ENCODE data around the gene FOS.

FOS gene

DNA sequence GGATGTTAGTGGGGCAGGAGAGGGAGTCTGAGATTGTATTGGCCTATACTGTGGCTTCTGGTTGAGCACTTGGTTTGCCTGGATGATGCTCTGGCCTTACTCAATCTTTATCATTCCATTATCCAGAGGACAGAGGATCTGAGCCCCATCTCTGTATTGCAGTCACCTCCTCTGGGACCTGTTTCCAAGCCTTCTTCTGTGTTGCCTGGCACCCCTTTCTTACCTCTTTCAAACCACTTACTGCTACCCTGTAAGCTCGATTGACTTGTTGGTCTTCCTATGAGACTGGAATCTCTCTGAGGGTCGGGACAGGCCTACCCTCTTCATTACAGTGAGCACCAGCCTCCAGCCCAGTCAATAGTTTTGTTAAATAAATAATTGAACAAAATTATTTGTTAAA lies 3.0 kb upstream of the FOS start:
- no peaks in the 10 kb centered on the region; the same call in 1 of the 2 replicates for H3K36me3 ChIP-seq
- no peak for DNase-seq
- H3K9me3 ChIP-seq (ENCODE audit: severe bottlenecking): no peaks in the 10 kb centered on the region
- H3K4me3 ChIP-seq (ENCODE audit: low read depth, low read length): no peak overlapping the region
- TF ChIP-seq CTCF (IDR thresholded peaks at IDR 0.05; ENCODE audit: low read depth, low read length): no peak
- no peaks in the 10 kb centered on the region for H3K27me3 ChIP-seq (ENCODE audit: insufficient read depth, low read depth, severe bottlenecking)
- H3K27ac ChIP-seq: no peak overlapping the region

DNA sequence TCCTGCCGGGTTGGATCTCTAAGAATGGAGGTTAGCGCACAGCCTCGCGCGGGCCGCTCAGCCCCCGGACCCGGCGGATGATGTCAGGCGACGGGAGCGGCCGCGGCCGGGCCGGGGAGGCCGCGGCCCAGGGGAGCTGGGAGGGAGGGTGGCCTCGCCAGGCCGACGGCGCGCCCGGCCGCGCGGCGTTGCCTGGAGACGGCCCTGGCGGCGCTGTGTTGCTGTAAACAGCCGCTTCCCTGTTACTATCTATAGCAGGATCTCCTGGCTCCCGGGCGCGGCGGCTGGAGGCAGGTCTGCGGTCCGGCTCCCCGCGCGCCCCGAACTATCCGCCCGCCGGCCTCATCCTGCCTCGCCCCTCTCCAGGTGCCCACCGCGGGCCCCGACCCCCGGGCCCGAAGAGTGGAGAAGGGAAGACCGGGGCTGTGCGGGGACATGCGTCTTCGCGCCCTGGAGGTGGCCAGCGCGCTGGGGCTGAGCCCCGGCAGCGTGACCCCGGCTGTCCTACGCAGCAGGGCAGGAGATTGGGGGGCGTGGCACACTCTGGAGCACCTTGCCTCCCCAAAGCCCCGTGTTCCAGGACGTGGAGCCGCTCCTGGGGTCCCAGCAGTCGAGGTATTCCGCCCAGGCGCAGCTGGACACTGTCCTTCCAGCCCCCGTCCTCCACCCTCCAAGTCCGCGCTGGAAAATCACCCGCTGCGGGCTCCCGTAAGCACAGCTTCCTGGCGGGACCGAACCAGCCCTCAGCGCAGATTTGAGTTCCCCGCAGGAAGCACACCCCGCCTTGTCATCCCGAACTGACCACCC lies 1.4 kb upstream of the FOS start:
- Histone ChIP-seq H3K4me3 (ENCODE audit: low read depth, low read length) (peak overlapping the region; percentile 67), H3K36me3 (peaks cover 9% of the 10 kb centered on the region), H3K9me3 (ENCODE audit: severe bottlenecking) (no peaks in the 10 kb centered on the region), H3K27ac (peak overlapping the region; percentile 99), H3K27me3 (ENCODE audit: insufficient read depth, low read depth, severe bottlenecking) (no peaks in the 10 kb centered on the region)
- TF ChIP-seq CTCF (IDR thresholded peaks at IDR 0.05; ENCODE audit: low read depth, low read length): no peak
- DNase-seq: peak; percentile 79

GRCh38 chr14:75277815-75278421 lies 710 bp upstream of the FOS start:
- Histone ChIP-seq H3K4me3 (ENCODE audit: low read depth, low read length) (peak overlapping the region; percentile 67), H3K9me3 (ENCODE audit: severe bottlenecking) (no peaks in the 10 kb centered on the region), H3K36me3 (peaks cover 9% of the 10 kb centered on the region), H3K27ac (peak overlapping the region; percentile 99), H3K27me3 (ENCODE audit: insufficient read depth, low read depth, severe bottlenecking) (no peaks in the 10 kb centered on the region)
- DNase-seq: no peak
- no peak for TF ChIP-seq CTCF (IDR thresholded peaks at IDR 0.05; ENCODE audit: low read depth, low read length)

DNA sequence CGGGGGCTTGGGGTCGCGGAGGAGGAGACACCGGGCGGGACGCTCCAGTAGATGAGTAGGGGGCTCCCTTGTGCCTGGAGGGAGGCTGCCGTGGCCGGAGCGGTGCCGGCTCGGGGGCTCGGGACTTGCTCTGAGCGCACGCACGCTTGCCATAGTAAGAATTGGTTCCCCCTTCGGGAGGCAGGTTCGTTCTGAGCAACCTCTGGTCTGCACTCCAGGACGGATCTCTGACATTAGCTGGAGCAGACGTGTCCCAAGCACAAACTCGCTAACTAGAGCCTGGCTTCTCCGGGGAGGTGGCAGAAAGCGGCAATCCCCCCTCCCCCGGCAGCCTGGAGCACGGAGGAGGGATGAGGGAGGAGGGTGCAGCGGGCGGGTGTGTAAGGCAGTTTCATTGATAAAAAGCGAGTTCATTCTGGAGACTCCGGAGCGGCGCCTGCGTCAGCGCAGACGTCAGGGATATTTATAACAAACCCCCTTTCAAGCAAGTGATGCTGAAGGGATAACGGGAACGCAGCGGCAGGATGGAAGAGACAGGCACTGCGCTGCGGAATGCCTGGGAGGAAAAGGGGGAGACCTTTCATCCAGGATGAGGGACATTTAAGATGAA lies 630 bp downstream of the FOS start:
- DNase-seq: peak; percentile 31
- Histone ChIP-seq H3K4me3 (ENCODE audit: low read depth, low read length) (peak overlapping the region; percentile 67), H3K36me3 (peaks cover 9% of the 10 kb centered on the region), H3K9me3 (ENCODE audit: severe bottlenecking) (no peaks in the 10 kb centered on the region), H3K27me3 (ENCODE audit: insufficient read depth, low read depth, severe bottlenecking) (no peaks in the 10 kb centered on the region), H3K27ac (no peak overlapping the region)
- no peak for TF ChIP-seq CTCF (IDR thresholded peaks at IDR 0.05; ENCODE audit: low read depth, low read length)

GRCh38 chr14:75279763-75280290 lies 1.2 kb downstream of the FOS start:
- no peak for TF ChIP-seq CTCF (IDR thresholded peaks at IDR 0.05; ENCODE audit: low read depth, low read length)
- H3K9me3 ChIP-seq (ENCODE audit: severe bottlenecking): no peaks in the 10 kb centered on the region
- no peaks in the 10 kb centered on the region for H3K27me3 ChIP-seq (ENCODE audit: insufficient read depth, low read depth, severe bottlenecking)
- H3K36me3 ChIP-seq: peaks cover 9% of the 10 kb centered on the region
- DNase-seq: no peak
- peak overlapping the region; percentile 67; the same call in 1 of the 2 replicates for H3K4me3 ChIP-seq (ENCODE audit: low read depth, low read length)
- H3K27ac ChIP-seq: no peak overlapping the region

Measured in WERI-Rb-1 (cell line).